Activated CD8-positive, alpha-beta T cell treated with anti-CD3 and anti-CD28 coated beads, Interleukin-2, amount 10 ng/mL, durations not matched to agents 7 days and 5 days (primary cell): ENCODE data around the gene NANS. TPM values are rescaled to one million over a fixed set of nuclear protein-coding genes. Genes with fewer than 3 reads are reported as not detected.

Experiments used
- ATAC-seq: fragments of 150-1000 bp; cut with Tn5 transposase; one replicate; pipeline ENCODE4 v1.10.0; 2021; ENCODE audit warnings: moderate library complexity
- CTCF ChIA-PET: fragments of 350-600 bp; sonication (Branson Sonifier 250); formaldehyde crosslinking; loops from one replicate; lab custom pipeline; 2021; ENCODE audit warnings: antibody characterized with exemption; lab: Charles Lee
- POLR2A ChIA-PET: fragments of 350-600 bp; sonication (Branson Sonifier 250); formaldehyde crosslinking; loops from one replicate; lab custom pipeline; 2021; ENCODE audit warnings: antibody characterized with exemption; lab: Charles Lee
- DNase-seq: peaks from one replicate; pipeline ENCODE4 v3.0.0-alpha.2; 2020
- H3K27ac Mint-ChIP-seq: one replicate; pipeline ENCODE4 v1.8.0; 2021; ENCODE audit warnings: mild to moderate bottlenecking, mixed read lengths
- H3K27me3 Mint-ChIP-seq: one replicate; pipeline ENCODE4 v1.8.0; 2021; ENCODE audit warnings: low read depth, mixed read lengths
- H3K36me3 Mint-ChIP-seq: one replicate; pipeline ENCODE4 v1.8.0; 2021; ENCODE audit warnings: low read depth, mixed read lengths
- H3K4me1 Mint-ChIP-seq: one replicate; pipeline ENCODE4 v1.8.0; 2021; ENCODE audit warnings: low read depth, mixed read lengths
- H3K4me3 Mint-ChIP-seq: one replicate; pipeline ENCODE4 v1.8.0; 2021; ENCODE audit warnings: mild to moderate bottlenecking, mixed read lengths
- H3K9me3 Mint-ChIP-seq: one replicate; pipeline ENCODE4 v1.8.0; 2022; ENCODE audit warnings: mixed read lengths; ENCODE audit not compliant: insufficient read depth
- total RNA-seq, 2 experiments: library from RNA; stranded (reverse); gene quantifications; one replicate each; pipeline ENCODE4 v1.2.3, GENCODE V29; 2021

Gene NANS
- total RNA-seq, 2 experiments from 2014 or later = 45.5 to 46.6 TPM

- no peaks in the 10 kb centered on the region for H3K27me3 Mint-ChIP-seq
- H3K4me3 Mint-ChIP-seq = no peak overlapping the region
- ATAC-seq (no peak), DNase-seq (no peak)
- H3K36me3 Mint-ChIP-seq = peaks cover 11% of the 10 kb centered on the region
- H3K4me1 Mint-ChIP-seq = peaks cover 18% of the 10 kb centered on the region
- no peak overlapping the region for H3K27ac Mint-ChIP-seq
- ChIA-PET POLR2A (no interaction called here), CTCF (interaction anchor here (0.6 kb wide), 1 partner anchor 27 kb away, joined by 4 read pairs; no protein-coding TSS in a partner anchor)
- H3K9me3 Mint-ChIP-seq = no peaks in the 10 kb centered on the region
Observed at GRCh38 chr9:98130576-98131228, 74.2 kb downstream of the NANS start.

DNA sequence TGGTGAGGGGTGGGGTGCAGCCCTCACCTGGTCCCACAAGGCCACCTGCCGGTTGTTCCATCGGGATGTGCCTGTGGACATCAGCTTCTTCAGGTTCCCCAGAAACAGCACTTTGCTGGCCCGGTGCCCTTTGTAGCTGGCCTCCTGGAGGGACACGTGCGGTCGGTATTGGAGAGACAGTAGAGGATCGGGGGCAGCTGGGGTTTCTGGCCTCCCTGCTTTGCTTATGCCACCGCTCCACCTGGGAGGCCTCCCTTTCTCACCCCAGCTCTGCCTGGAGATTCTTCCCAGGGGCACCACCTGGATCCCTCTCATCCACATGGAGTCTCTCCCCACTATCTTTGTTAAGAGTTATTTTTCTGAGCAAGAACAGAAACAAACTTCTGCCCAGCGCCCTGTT is 75.6 kb downstream of the NANS start:
- no peak for DNase-seq
- no peaks in the 10 kb centered on the region for H3K27me3 Mint-ChIP-seq
- no peaks in the 10 kb centered on the region for H3K9me3 Mint-ChIP-seq
- H3K4me1 Mint-ChIP-seq = peaks cover 18% of the 10 kb centered on the region
- H3K36me3 Mint-ChIP-seq = peaks cover 4% of the 10 kb centered on the region
- ChIA-PET POLR2A (interaction anchor here (1.0 kb wide), 1 partner anchor 14 kb away, joined by 3 read pairs; no protein-coding TSS in a partner anchor), CTCF (interaction anchor here (1.0 kb wide), 1 partner anchor 34 kb away, joined by 4 read pairs; no protein-coding TSS in a partner anchor)
- no peak for ATAC-seq
- no peak overlapping the region for H3K27ac Mint-ChIP-seq
- no peak overlapping the region for H3K4me3 Mint-ChIP-seq

Other genes starting within 250 kb of the NANS start
- under 1 TPM in 1 of 2 experiments, not detected in 1; 0.08 TPM for gene FOXE1, start 203.5 kb upstream of the NANS start, total RNA-seq
- 10 to 100 TPM; 18.7 to 19.2 TPM for gene TRMO, start 134.2 kb upstream of the NANS start, total RNA-seq
- 1 to 10 TPM; 1.2 to 1.6 TPM for gene HEMGN, start 118.6 kb upstream of the NANS start, total RNA-seq
- gene ANP32B, start 73.4 kb upstream of the NANS start, total RNA-seq = 100 to 1,000 TPM; 347 to 354 TPM
- gene TRIM14, start 62.5 kb downstream of the NANS start, total RNA-seq = 10 to 100 TPM; 85.2 to 90.5 TPM
- 1 to 10 TPM; 9.2 TPM for gene CORO2A, start 135.9 kb downstream of the NANS start, total RNA-seq
- 1 to 10 TPM; 3.0 to 3.5 TPM for gene TBC1D2, start 198.9 kb downstream of the NANS start, total RNA-seq